DMS 273 (cell line): ENCODE results near the gene STAT5B.
"Not testable (repeated sequence)": the region's sequence is repeated elsewhere in the genome, so short reads cannot be mapped to it uniquely, and the experiment has no call there.

Experiments
- DNase-seq: peaks from one replicate; lab custom pipeline; 2025; ENCODE audit not compliant: unreplicated experiment; lab: John Stamatoyannopoulos, UW

Gene STAT5B

DNA sequence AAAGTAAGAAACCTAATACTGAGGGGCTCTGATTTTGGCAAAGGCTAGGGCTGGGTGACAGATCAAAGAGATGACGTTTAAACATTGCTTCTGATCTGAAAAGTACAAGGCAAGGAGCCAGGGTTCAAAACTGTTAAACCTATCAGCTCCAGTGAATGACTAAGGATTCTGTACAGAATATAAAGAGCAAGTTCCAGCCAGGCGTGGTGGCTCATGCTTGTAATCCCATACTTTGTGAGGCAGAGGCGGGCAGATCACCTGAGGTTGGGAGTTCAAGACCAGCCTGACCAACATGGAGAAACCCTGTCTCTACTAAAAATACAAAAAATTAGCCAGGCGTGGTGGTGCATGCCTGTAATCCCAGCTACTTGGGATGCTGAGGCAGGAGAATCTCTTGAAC, 35.3 kb downstream of the STAT5B start:
- DNase-seq, result not testable (repeated sequence)

DNA sequence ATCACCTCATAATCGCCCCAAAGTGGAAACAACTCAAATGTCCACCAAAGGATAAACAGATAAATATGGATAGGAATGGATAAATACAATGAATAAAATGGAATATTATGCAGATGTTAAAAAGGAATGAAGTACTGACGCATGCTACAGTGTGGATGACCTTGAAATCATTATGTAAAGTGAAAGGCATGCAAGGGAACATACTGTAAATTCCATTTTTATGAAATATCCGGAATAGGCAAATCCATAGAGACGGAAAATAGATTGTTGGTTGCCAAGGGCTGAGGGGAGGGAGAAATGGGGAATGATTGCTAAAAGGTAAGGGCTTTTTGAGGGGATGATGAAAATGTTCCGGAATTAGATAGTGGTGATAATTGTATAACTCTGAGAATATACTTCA, 36.0 kb downstream of the STAT5B start:
- no peak for DNase-seq

DNA sequence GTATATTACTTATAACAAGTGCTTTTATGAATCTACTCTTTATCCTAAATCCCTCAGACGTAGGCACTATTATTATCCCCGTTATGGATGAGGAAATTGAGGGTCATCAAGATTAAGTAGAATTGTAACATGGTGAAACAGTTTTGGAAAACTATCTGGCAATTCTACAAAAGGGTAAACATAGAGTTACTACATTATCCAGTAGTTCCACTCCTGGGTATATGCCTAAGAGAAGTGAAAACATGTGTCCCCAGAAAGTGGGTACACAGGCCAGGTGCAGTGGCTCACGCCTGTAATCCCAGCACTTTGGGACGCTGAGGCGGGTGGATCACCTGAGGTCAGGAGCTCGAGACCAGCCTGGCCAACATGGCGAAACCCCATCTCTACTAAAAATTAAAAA, 36.6 kb downstream of the STAT5B start:
- not testable (repeated sequence) for DNase-seq

DNA sequence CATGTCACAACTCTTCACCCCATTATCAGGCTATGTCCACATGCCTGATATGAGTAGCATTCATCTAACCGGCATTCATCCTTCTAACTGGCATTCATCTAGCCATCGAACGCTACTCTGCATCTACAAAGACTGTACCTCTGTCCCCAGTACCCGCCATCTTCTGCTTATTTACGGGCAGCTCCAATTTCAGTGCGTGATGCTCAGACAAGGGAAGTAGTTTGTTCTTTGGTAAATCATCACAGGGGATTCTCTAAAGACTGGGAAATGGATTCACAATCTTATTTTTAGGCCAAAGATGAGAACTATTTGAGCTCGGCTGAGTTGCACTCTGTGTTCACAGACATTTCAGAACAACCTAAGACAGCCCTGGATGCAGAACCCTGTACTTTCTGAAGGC, 39.4 kb downstream of the STAT5B start:
- no peak for DNase-seq

DNA sequence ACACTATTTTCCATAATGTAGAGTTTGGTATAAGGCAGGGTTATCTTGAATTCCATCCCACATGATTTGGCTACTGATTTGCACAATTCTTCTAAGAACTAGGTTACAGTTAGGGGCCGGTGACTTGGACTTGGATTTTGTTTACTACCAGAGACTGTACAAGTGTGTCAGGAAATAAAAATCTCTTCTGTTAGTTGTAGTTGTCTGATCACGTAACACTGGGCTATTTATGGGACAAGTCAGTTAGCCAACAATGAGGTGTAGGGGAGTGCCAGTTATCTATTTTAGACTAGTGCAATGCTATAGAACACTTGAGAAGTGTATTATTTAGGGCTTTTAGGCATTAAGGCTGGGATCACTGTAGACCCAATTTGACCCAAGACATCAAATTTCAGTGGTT, 42.2 kb downstream of the STAT5B start:
- DNase-seq, result no peak

DNA sequence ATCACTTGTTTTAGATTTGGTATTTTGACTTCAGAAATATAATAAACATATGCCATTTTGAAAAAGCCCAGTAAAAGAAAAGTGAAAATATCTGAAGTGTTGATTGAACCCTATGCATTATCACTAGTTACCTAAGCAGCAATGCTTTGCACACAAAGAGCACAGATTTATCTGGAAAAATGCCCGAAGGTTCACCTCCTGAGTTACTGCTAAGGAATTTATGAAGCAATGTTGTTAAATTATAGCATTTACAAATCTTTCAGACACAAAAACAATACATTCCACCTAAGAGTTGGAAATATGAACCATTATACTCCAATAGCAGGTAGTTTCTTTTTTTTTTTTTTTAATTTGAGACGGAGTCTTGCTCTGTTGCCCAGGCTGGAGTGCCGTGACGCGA, 43.0 kb downstream of the STAT5B start:
- no peak for DNase-seq

DNA sequence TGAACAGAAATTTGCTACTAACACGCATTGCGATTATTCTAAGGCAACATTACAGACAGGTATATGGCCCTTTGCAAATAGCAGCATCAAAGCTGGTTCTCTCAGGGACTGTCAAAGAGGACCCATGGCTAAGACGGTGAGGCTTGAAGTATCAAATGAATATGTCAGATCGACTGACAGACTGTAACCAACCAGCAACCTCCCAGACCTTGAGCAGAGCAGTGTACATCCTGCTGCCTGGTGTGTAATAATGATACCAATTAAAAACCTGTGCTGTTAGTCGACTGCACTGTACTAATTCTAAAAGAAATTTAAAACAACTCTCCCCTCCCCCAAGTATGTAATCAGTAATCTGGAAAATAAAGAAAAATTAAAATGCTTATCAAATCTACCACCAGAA, 46.0 kb downstream of the STAT5B start:
- peak; percentile 30 for DNase-seq

DNA sequence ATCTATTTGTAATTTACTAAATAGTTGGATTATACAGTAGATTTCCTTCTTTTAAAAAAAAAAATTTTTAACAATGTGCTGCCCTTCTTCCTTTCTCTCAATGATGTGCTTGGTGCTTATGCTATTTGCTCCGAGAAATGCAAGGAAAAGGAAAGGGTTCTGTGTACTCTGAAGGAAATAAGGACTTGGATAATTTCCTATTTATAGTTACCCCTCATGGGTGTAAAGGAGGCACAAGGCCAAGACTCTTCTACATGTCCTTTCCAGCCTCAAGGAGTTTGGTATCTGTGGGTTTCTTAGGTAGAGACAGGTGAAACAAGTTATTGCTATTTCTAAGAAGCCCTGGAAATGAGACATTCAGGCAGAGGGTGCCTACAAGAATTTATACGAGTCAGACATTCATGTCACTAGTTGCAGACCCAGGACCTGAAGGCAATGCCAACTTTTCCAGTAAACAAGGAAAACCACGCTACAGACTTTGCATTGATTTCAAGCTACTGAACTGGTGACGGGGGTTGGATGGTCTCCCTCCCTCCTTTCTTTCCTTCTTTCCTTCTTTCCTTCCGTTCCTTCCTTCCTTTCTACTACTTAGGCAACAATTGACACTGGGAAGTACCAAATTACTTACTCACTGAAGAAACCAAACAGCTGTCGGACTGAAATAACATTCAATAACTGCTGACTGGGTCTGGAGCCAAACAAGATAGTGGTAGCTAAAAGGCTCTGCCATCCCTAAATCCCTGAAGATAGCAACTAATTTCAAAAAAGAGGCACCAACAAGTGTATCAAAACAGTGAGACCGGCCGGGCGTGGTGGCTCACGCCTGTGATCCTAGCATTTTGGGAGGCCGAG, 48.1 kb downstream of the STAT5B start:
- no peak for DNase-seq

DNA sequence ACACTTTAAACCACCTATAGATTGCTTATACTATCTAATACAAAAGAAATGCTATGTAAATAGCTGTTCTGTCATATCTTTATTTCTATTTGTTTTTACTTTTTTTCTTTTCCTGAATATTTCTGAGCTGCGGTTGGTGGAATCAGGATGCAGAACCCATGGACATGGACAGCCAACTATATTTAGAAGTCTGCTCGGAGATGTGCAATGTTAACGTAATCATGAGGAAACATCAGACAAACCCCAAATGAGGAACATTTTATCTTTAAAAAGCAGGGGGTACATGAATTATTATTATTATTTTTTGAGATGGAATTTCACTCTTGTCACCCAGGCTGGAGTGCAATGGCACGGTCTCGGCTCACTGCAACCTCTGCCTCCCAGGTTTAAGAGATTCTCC, 50.5 kb downstream of the STAT5B start:
- no peak for DNase-seq

DNA sequence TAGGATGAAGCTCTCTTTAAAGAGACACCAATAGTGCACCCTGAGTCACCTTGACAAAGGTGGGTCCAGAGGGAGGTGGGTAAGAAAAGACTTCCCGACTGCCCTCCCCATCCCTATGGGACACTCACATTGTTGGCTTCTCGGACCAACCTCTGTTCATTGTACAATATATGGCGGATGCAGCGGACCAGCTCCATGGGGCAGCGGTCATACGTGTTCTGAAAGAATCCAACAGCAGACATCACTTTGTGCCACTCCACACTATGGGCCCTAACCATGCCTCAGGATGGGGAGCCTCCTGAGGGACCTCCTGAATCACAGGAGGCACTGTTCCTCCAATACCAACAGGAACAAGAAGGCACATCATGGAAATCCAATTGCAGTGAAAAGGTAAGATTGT, 51.5 kb downstream of the STAT5B start:
- DNase-seq, result no peak

DNA sequence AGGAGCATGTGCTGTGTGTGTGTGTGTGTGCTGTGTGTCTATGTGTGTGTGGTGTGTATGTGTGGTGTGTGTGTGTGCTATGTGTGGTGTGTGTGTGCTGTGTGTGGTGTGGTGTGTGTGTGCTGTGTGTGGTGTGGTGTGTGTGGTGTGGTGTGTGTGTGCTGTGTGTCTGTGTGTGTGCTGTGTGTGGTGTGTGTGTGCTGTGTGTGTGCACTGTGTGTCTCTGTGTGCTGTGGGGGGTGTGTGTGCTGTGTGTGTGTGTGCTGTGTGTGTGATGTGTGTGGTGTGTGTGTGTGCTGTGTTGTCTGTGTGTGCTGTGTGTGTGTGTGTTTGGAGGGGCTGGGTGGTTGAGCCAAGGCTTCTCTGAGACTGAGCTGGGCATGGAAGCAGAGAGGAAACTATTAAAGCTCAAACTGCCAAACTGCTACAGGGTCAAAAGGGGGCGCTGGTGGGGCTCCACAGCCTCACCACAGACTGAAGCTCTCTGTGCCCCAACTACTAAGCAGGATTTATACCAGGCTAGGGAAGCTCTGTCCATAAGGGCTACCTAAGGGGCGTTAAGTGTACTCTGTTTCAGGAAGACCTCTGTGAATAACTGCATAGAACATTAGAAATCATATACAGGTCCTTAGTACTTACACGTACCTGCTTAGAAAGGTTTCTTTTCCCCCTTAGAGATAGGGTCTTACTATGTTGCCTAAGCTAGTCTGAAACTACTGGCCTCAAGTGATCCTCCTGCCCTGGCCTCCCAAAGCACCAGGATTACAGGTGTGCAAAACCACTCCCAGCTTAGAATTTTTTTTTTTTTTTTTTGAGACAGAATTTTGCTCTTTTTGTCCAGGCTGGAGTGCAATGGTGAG, 54.1 kb downstream of the STAT5B start:
- peak; percentile 72 for DNase-seq

DNA sequence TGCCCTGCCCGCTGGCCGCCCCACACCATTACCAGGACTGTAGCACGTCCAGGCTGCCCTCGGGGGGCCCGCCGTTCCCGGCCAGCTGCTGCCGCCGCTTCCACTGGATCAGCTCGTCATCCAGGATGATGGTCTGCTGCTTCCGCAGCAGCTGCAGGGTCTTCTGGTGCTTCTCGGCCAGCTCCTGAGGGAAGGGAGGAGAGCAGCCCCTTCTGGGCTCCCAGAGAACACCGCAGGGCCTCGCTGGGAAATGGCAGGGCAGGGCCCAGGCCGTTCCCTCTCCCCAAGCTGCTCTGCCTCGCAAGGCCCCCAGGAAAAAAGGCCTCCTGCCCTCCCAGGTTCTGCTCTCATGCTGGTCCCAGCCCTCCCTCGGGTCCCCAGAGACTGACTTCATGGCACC, 56.9 kb downstream of the STAT5B start:
- DNase-seq, result not testable (repeated sequence)

DNA sequence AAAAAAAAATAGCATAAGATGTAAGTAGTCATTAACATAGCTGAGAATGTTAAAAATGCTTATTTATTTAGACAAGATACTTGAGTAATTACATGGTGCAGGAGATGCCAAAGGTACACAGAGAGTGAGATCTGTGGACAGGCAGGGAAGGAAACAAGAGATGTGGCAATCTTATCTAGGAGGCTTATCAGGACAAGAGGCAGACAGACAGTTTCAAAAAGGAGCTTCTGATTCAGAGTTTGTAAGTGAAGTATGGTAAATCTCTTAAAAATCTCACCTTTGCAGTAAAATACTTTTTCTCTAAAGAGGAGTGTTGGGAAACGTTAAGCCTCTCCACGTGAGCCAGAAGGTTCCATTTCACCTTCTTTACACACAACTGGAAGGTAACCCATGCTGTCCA, 62.0 kb downstream of the STAT5B start:
- DNase-seq, result no peak

DNA sequence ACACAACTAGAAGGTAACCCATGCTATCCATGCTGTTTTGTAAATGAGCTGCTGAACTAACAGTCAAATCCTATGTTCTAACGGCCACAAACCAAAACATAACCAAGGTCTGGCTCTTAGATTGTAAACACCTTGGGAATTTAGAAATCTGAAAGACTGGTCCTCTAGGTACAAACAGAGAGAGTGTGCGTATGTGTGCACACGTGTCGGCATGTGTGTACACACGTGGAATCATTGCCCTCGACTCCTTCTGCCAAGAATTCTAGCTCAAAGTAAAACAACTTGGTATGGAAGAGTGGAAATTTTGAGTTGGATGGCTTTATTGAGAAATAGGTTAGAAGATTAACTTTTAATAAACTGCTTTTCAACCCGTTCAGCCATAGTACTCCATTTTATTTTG, 63.8 kb downstream of the STAT5B start:
- DNase-seq, result no peak

DNA sequence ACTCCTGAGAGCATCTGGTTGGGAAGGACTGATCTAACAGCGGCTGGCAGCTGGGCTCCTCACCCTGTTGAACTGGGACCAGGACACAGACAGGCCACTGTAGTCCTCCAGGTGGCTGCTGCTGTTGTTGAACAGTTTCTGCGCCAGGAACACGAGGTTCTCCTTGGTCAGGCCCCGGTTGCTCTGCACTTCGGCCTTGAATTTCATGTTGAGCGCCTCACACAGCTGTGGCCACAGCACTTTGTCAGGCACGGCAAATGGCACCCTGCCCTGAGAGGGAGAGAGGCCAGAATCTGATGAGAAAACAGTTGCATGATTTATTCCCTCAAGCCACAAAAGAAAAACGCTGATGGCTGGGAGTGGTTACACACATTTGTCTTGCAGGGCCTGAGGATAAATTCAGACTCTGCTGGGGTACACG, 64.3 kb downstream of the STAT5B start:
- not testable (repeated sequence) for DNase-seq

DNA sequence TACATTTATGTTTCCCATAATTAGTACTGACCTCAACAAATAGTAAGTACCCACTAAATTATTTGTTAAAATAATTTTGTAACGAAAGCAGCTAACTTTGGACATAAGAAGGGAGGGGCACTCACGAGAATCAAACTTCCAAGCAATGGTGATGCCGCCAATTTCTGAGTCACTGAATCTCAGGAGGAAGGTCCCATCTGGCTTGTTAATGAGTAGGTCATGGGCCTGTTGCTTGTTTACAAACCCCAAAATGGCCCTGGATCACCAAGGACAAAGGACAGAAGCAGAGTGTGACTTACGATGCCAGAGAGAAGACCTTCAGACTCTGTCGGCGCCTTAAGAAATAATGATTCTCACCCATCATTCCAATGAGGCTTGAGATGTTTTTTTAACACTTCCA, 66.1 kb downstream of the STAT5B start:
- no peak for DNase-seq

DNA sequence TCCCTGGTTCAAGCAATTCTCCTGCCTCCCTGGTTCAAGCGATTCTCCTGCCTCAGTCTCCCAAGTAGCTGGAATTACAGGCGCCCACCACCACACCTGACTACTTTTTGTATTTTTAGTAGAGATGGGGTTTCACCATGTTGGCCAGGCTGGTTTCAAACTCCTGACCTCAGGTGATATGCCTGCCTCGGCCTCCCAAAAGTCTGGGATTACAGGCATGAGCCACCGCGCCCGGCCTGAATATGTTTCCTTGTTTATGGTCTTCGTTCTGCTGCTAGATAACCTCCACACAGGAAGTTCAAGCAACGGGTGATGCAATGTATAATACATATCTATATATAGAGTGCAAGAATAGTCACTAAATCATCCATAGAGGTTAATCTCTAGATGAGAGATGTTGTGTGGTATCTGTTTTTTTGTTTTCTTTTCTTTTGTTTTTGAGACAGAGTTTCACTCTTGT, 70.0 kb downstream of the STAT5B start:
- not testable (repeated sequence) for DNase-seq

DNA sequence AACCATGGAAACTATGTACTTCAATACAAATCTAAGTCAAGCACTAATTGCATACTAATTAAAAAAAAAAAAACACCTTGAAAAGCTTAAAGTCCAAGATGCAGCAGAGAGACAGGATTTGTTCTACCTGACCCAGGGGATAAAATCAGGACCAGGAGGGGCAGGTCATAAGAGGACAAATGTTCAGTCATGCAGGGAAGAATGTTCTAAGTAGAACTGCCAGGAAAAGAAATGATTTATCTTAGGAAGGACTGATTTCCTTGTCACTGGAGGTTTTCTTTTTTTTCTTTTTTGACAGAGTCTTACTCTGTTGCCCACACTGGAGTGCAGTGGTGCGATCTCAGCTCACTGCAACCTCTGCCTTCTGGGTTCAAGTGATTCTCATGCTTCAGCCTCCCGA, 72.8 kb downstream of the STAT5B start:
- no peak for DNase-seq

DNA sequence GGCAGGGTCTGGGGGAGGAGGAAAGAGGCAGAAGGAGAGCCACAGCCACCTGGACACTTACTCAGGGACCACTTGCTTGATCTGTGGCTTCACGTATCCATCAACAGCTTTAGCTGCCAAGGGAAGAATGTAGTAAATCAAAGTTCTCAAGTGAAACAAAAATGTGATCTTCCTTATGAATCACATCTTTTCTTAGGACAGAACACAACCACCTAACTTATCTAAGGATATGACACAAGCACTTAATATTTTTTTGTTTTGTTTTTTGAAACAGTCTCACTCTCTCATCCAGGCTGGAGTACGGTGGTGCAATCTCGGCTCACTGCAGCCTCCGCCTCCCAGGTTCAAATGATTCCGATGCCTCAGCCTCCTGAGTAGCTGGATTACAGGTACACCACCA, 73.5 kb downstream of the STAT5B start:
- DNase-seq, result no peak

DNA sequence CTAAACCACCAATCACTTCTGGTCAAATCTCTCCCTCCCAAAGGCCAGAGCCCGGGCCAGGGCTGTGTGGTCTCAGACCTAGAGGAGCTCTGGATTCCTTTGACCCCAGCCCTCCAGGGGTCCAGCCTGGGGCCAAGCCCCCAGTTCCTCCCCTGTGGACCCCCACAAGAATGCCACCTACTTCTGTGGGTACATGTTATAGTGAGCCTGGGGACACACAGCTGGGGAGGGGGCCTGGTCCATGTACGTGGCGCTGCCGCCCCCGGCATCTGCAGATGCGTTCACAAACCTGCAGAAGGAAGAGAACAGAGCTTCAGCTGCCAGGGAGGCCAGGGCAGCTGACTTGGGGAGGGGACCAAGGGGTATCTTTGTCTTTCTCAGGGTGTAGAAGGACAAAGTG, 74.0 kb downstream of the STAT5B start:
- no peak for DNase-seq

DNA sequence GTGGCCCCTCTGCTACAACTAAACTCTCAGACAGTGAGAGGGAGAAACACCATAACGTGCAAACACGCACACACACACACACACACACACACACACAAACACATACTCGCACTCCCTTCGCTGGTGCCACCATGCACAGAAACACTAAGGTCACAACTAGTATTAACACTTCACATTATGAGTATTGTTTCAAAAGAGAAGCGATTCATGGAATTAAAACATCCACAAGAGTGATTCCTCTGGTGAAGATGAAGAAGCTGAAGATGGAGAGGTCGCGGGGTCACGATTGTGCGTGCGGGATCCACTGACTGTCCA, 74.8 kb downstream of the STAT5B start:
- no peak for DNase-seq

DNA sequence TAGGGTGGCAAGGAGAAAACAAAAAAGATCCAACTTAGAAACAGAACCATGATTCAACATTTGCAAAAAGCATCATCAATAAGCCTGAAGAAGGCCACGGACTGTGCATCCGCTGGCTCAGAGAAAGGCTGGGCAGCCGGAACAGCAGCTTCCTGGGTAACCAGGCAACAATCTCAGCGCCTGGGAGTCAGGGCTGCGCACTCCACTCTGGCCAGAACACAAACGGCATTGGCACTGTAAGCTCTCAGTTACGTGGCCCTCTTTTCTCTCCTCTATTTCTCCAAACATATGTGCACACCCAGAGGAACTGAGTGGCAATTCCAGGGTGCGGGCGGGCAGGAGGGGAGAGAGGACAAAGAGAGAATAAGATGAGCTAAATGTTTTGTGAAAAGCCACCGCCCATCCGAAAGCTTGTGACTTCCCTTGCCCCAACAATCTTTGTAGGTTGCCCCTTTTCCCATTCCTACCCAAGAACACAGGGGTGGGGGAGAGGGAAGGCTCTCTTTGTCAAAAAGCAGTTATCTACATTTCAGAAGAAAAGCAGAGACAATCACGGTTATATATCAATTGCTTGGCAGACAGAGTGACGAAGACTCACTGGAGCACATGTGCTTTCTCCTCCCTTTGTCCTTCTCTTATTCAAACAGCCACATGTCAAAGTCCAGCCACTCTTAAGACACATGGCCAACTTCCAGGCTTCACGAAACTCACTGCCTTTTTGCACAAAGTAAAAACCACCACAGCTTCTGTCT, 75.3 kb downstream of the STAT5B start:
- DNase-seq, result no peak
